Skeletal muscle satellite cell (primary cell): ENCODE results near the gene FGFR2.

Experiments
- H3K27me3 ChIP-seq: 2 replicates; pipeline ENCODE4 v1.7.0; 2013; ENCODE audit warnings: low read length; ENCODE audit not compliant: control insufficient read depth, insufficient read depth
- H3K36me3 ChIP-seq: 2 replicates; pipeline ENCODE4 v1.7.0; 2013; ENCODE audit warnings: mild to moderate bottlenecking, control low read depth, low read length; ENCODE audit not compliant: insufficient read depth
- H3K4me1 ChIP-seq: 2 replicates; pipeline ENCODE4 v1.7.0; 2013; ENCODE audit warnings: low read length; ENCODE audit not compliant: control insufficient read depth, insufficient read depth
- H3K4me2 ChIP-seq: 2 replicates; pipeline ENCODE4 v1.7.0; 2013; ENCODE audit warnings: mild to moderate bottlenecking, low read length
- H3K4me3 ChIP-seq: 2 replicates; pipeline ENCODE4 v1.7.0; 2013; ENCODE audit warnings: low read length
- H3K9ac ChIP-seq: 2 replicates; pipeline ENCODE4 v1.7.0; 2013; ENCODE audit warnings: mild to moderate bottlenecking, low read depth, low read length, moderate library complexity
- H3K9me3 ChIP-seq: replicated peaks from 2 replicates; pipeline ENCODE4 v1.7.0; 2013; ENCODE audit warnings: mild to moderate bottlenecking, control low read depth, low read length

Gene FGFR2

GRCh38 chr10:121609426-121610380 is 11.5 kb upstream of the FGFR2 start:
- no peak overlapping the region for H3K4me3 ChIP-seq
- no peaks in the 10 kb centered on the region for H3K9me3 ChIP-seq
- H3K4me1 ChIP-seq: no peaks in the 10 kb centered on the region
- no peak overlapping the region for H3K4me2 ChIP-seq
- no peak overlapping the region for H3K9ac ChIP-seq
- H3K36me3 ChIP-seq: no peaks in the 10 kb centered on the region
- no peaks in the 10 kb centered on the region for H3K27me3 ChIP-seq

GRCh38 chr10:121608469-121609190 is 10.4 kb upstream of the FGFR2 start:
- no peaks in the 10 kb centered on the region for H3K27me3 ChIP-seq
- no peaks in the 10 kb centered on the region for H3K9me3 ChIP-seq
- no peaks in the 10 kb centered on the region for H3K36me3 ChIP-seq
- no peaks in the 10 kb centered on the region for H3K4me1 ChIP-seq
- no peak overlapping the region for H3K9ac ChIP-seq
- H3K4me2 ChIP-seq: peak overlapping the region; percentile 37
- H3K4me3 ChIP-seq: peak overlapping the region; percentile 45

GRCh38 chr10:121607310-121608055 is 9.2 kb upstream of the FGFR2 start:
- Histone ChIP-seq H3K4me1 (no peaks in the 10 kb centered on the region), H3K9me3 (no peaks in the 10 kb centered on the region), H3K4me3 (no peak overlapping the region), H3K4me2 (no peak overlapping the region), H3K9ac (no peak overlapping the region), H3K36me3 (no peaks in the 10 kb centered on the region), H3K27me3 (no peaks in the 10 kb centered on the region)

- Histone ChIP-seq H3K4me3 (no peak overlapping the region), H3K4me1 (no peaks in the 10 kb centered on the region), H3K36me3 (no peaks in the 10 kb centered on the region), H3K9me3 (no peaks in the 10 kb centered on the region), H3K27me3 (no peaks in the 10 kb centered on the region), H3K9ac (no peak overlapping the region), H3K4me2 (no peak overlapping the region)
Observed at GRCh38 chr10:121605708-121606107, 7.5 kb upstream of the FGFR2 start.

GRCh38 chr10:121601458-121601857 is 3.2 kb upstream of the FGFR2 start:
- Histone ChIP-seq H3K36me3 (no peaks in the 10 kb centered on the region), H3K4me3 (no peak overlapping the region), H3K9ac (no peak overlapping the region), H3K4me2 (no peak overlapping the region), H3K9me3 (no peaks in the 10 kb centered on the region), H3K4me1 (peaks cover 2% of the 10 kb centered on the region), H3K27me3 (peaks cover 34% of the 10 kb centered on the region)

GRCh38 chr10:121600611-121601010 is 2.4 kb upstream of the FGFR2 start:
- peaks cover 38% of the 10 kb centered on the region for H3K27me3 ChIP-seq
- H3K9me3 ChIP-seq: no peaks in the 10 kb centered on the region
- no peak overlapping the region for H3K4me3 ChIP-seq
- no peak overlapping the region for H3K9ac ChIP-seq
- peaks cover 2% of the 10 kb centered on the region for H3K4me1 ChIP-seq
- no peaks in the 10 kb centered on the region for H3K36me3 ChIP-seq
- no peak overlapping the region for H3K4me2 ChIP-seq

GRCh38 chr10:121599947-121600346 is 1.7 kb upstream of the FGFR2 start:
- H3K27me3 ChIP-seq: peaks cover 38% of the 10 kb centered on the region
- no peak overlapping the region for H3K4me2 ChIP-seq
- peaks cover 2% of the 10 kb centered on the region for H3K4me1 ChIP-seq
- H3K9me3 ChIP-seq: no peaks in the 10 kb centered on the region
- no peak overlapping the region for H3K9ac ChIP-seq
- no peak overlapping the region for H3K4me3 ChIP-seq
- H3K36me3 ChIP-seq: no peaks in the 10 kb centered on the region

GRCh38 chr10:121597504-121598262 is 561 bp downstream of the FGFR2 start:
- Histone ChIP-seq H3K9ac (no peak overlapping the region), H3K27me3 (peaks cover 38% of the 10 kb centered on the region), H3K9me3 (no peaks in the 10 kb centered on the region), H3K4me1 (peaks cover 2% of the 10 kb centered on the region), H3K4me3 (peak overlapping the region; percentile 47), H3K4me2 (peak overlapping the region; percentile 52), H3K36me3 (no peaks in the 10 kb centered on the region)

- Histone ChIP-seq H3K27me3 (peaks cover 38% of the 10 kb centered on the region), H3K36me3 (no peaks in the 10 kb centered on the region), H3K4me3 (no peak overlapping the region), H3K4me2 (no peak overlapping the region), H3K9ac (no peak overlapping the region), H3K9me3 (no peaks in the 10 kb centered on the region), H3K4me1 (peaks cover 2% of the 10 kb centered on the region)
Observed at GRCh38 chr10:121596689-121597503, 1.3 kb downstream of the FGFR2 start.
